Testis (tissue), 2 donors: ENCODE measurements around the gene TLE5.

Experiments
- CTCF ChIP-seq, 3 experiments: fragments of 450-650 bp in 2 of 3; fragments of 200-600 bp in 1 of 3; sonication (generic) in 1 of 3; IDR thresholded peaks; one replicate each; pipeline ENCODE4 v1.5.1; 2016 to 2019; ENCODE audit warnings: antibody characterized with exemption in 3 of 3, mild to moderate bottlenecking in 2 of 3, moderate library complexity in 1 of 3
- POLR2A ChIP-seq: fragments of 450-650 bp; IDR thresholded peaks from one replicate; pipeline ENCODE4 v1.6.1; 2017; ENCODE audit warnings: antibody characterized with exemption, mild to moderate bottlenecking, moderate library complexity

GRCh38 chr19:3097442-3097871 is 35.2 kb upstream of the TLE5 start:
- TF ChIP-seq CTCF (IDR thresholded peaks at IDR 0.05) = no peak
- TF ChIP-seq POLR2A = no peak
